K562 (cell line): ENCODE results near the gene CFAP20DC. TPM values are rescaled to one million over a fixed set of nuclear protein-coding genes. Genes with fewer than 3 reads are reported as not detected.

Experiments used
- ATAC-seq: fragments of 200-7000 bp; cut with Tn5 transposase; 3 replicates; pipeline ENCODE4 v1.9.1; 2020; ENCODE audit warnings: moderate library complexity
- BruUV-seq: library from RNA; stranded (reverse); fragments of 400-500 nt; replicated peaks from 2 replicates; lab custom pipeline; 2021; lab: Mats Ljungman, UMichigan
- CTCF ChIA-PET: fragments of 300-600 bp; formaldehyde crosslinking; extraction: SDS; loops from one replicate; lab custom pipeline; 2021; ENCODE audit warnings: low intra/inter-chr PET ratio; lab: Yijun Ruan, JAX
- POLR2A ChIA-PET: fragments of 300-600, 350-650 bp; sonication (Branson Sonifier 250); formaldehyde crosslinking; extraction: SDS; loops from one replicate; lab custom pipeline; 2021; ENCODE audit warnings: antibody characterized with exemption, inconsistent platforms; lab: Yijun Ruan, JAX
- DNase-seq, 4 experiments: peaks; one replicate each; pipeline versions ENCODE4 v3.0.0 to v3.0.0-alpha.2; 2011 to 2018; ENCODE audit warnings: low spot score in 3 of 4, mixed read lengths in 3 of 4; ENCODE audit errors: extremely low read depth in 1 of 4
- FAIRE-seq: peaks from 2 replicates; lab custom pipeline; 2011; peaks lifted over from hg19 to GRCh38; lab: Jason Lieb, UNC
- H2AFZ ChIP-seq: 2 replicates; pipeline ENCODE4 v1.6.0; 2011; ENCODE audit warnings: low read depth, low read length, control low read depth, inconsistent platforms
- H3K27ac ChIP-seq: fragments of 200-600 bp; 3 replicates; pipeline ENCODE4 v1.8.0; 2011; ENCODE audit warnings: low read depth, mild to moderate bottlenecking, control low read depth, inconsistent platforms, low read length, moderate library complexity, mixed read lengths; ENCODE audit errors: extremely low read depth
- H3K27me3 ChIP-seq, 2 experiments: fragments of 300-600 bp in 1 of 2; 2 replicates in 1 of 2; 3 replicates in 1 of 2; pipeline versions ENCODE4 v1.6.0 to v1.8.0; 2011; ENCODE audit warnings: inconsistent platforms in 2 of 2, low read length in 2 of 2, mild to moderate bottlenecking in 1 of 2, mixed read lengths in 1 of 2, moderate library complexity in 1 of 2; ENCODE audit not compliant: control insufficient read depth in 2 of 2, insufficient read depth in 2 of 2
- H3K36me3 ChIP-seq: fragments of 300-600 bp; 3 replicates; pipeline ENCODE4 v1.8.0; 2011; ENCODE audit warnings: mild to moderate bottlenecking, low read length, inconsistent platforms; ENCODE audit not compliant: control insufficient read depth, insufficient read depth
- H3K4me1 ChIP-seq, 2 experiments: fragments of 200-600 bp in 1 of 2; replicated peaks in 1 of 2; 2 replicates in 1 of 2; 3 replicates in 1 of 2; pipeline versions ENCODE4 v1.5.1 to v1.8.0; 2011; ENCODE audit warnings: inconsistent platforms in 2 of 2, low read length in 2 of 2, mild to moderate bottlenecking in 1 of 2, mixed read lengths in 1 of 2, moderate library complexity in 1 of 2; ENCODE audit not compliant: control insufficient read depth in 2 of 2, insufficient read depth in 2 of 2
- H3K4me2 ChIP-seq: 2 replicates; pipeline ENCODE4 v1.6.1; 2011; ENCODE audit warnings: low read length, control low read depth, inconsistent platforms, mixed read lengths; ENCODE audit not compliant: insufficient read depth
- H3K4me3 ChIP-seq: fragments of 200-600 bp; sonication (generic), shearing (Covaris generic); 2 replicates; pipeline ENCODE4 v1.5.1; 2016; ENCODE audit warnings: control low read depth, inconsistent platforms
- H3K79me2 ChIP-seq: fragments of 200-600 bp; 3 replicates; pipeline ENCODE4 v1.8.0; 2011; ENCODE audit warnings: low read length, inconsistent platforms; ENCODE audit not compliant: control insufficient read depth, insufficient read depth
- H3K9ac ChIP-seq, 2 experiments: 2 replicates each; pipeline versions ENCODE4 v1.6.0 to v1.6.1; 2011; ENCODE audit warnings: low read depth in 2 of 2, low read length in 2 of 2, control low read depth in 1 of 2, inconsistent platforms in 1 of 2, mild to moderate bottlenecking in 1 of 2, mixed read lengths in 1 of 2; ENCODE audit not compliant: insufficient read depth in 1 of 2
- H3K9me1 ChIP-seq: one replicate; pipeline ENCODE4 v1.6.0; 2011; ENCODE audit warnings: inconsistent platforms, mild to moderate bottlenecking, low read length, moderate library complexity; ENCODE audit not compliant: control insufficient read depth, insufficient read depth
- H3K9me3 ChIP-seq: replicated peaks from 2 replicates; pipeline ENCODE4 v1.5.1; 2011; ENCODE audit warnings: low read depth, low read length, inconsistent platforms; ENCODE audit not compliant: control insufficient read depth, insufficient read depth
- H4K20me1 ChIP-seq: replicated peaks from 2 replicates; pipeline ENCODE4 v1.6.1; 2011; ENCODE audit warnings: low read length, inconsistent platforms, mixed read lengths; ENCODE audit not compliant: control insufficient read depth, insufficient read depth
- ATF1 ChIP-seq, 2 experiments: fragments of 450-650 bp in 1 of 2; IDR thresholded peaks; 2 replicates each; pipeline ENCODE4 v1.6.1; 2016; ENCODE audit warnings: missing compliant biosample characterization in 1 of 2, missing genetic modification characterization in 1 of 2
- MIER1 ChIP-seq: fragments of 450-650 bp; IDR thresholded peaks from 2 replicates; pipeline ENCODE4 v1.6.1; 2016; ENCODE audit warnings: antibody characterized with exemption, mild to moderate bottlenecking, low read depth
- MTA3 ChIP-seq: fragments of 450-650 bp; formaldehyde crosslinking; IDR thresholded peaks from 2 replicates; pipeline ENCODE4 v1.6.1; 2017; ENCODE audit warnings: mild to moderate bottlenecking, borderline replicate concordance
- RBFOX2 ChIP-seq: fragments of 200-400 bp; formaldehyde crosslinking; IDR thresholded peaks from 2 replicates; pipeline ENCODE4 v1.6.1; 2017; ENCODE audit warnings: low read depth, mild to moderate bottlenecking, low read length, moderate library complexity
- RFX5 ChIP-seq: IDR thresholded peaks from 2 replicates; pipeline ENCODE4 v1.6.1; 2011; ENCODE audit warnings: low read depth, mild to moderate bottlenecking, improper control_type of control experiment, low read length
- ZNF347 ChIP-seq: fragments of 450-650 bp; formaldehyde crosslinking; IDR thresholded peaks from 2 replicates; pipeline ENCODE4 v1.4.0; 2020; ENCODE audit warnings: low read depth, mild to moderate bottlenecking, moderate library complexity
- WGBS: fragments of 100-300 bp; shearing (Covaris generic); methylation state at CpG from one replicate; pipeline ENCODE4 v1.1.6; 2016; ENCODE audit warnings: low coverage, mixed read lengths; ENCODE audit not compliant: insufficient coverage; ENCODE audit errors: missing lambda C conversion rate; 5-methylcytosine and 5-hydroxymethylcytosine counted together
- in situ Hi-C: fragments of 300-500 bp; cut with MboI; formaldehyde crosslinking; loops from 4 replicates; pipeline ENCODE4 v1.15.0; 2018; ENCODE audit warnings: inconsistent platforms, mixed read lengths
- intact Hi-C: fragments of 100-400 bp; cut with micrococcal nuclease; formaldehyde crosslinking; loops from 2 replicates; pipeline ENCODE4 v1.14.2; 2022
- polyA plus RNA-seq, 8 experiments: library from polyadenylated mRNA; depleted of rRNA in 4 of 8; stranded (reverse) in 5 of 8; unstranded in 3 of 8; fragments of >200 nt; fragmentation: Nextera tagmentation in 2 of 8; fragmentation: Illumina TruSeq in 1 of 8; extraction: Ambion mirVana in 2 of 8; extraction: Trizol in 1 of 8; gene quantifications; 2 replicates each; pipeline versions ENCODE4 v1.2.1 to v1.2.3, GENCODE V29; 2011 to 2014; ENCODE audit warnings: inconsistent platforms in 1 of 8, missing spikeins in 1 of 8
- total RNA-seq, 7 experiments: library from RNA; depleted of rRNA in 6 of 7; stranded (reverse); fragments of >200 nt in 6 of 7; fragmentation: Illumina TruSeq in 2 of 7; extraction: Trizol in 2 of 7; gene quantifications; 2 replicates each; pipeline versions ENCODE4 v1.2.1 to v1.2.3, GENCODE V29; 2011 to 2021; ENCODE audit warnings: low replicate concordance in 1 of 7
- TF ChIP-seq, protein P1 (sequence below): fragments of 450-650 bp; IDR thresholded peaks from 2 replicates; pipeline ENCODE4 v1.6.1; 2016; ENCODE audit warnings: missing biosample characterization, missing genetic modification characterization
- TF ChIP-seq, protein P2 (sequence below): sonication (generic); formaldehyde crosslinking; IDR thresholded peaks from 2 replicates; pipeline ENCODE4 v1.4.0; 2020; ENCODE audit warnings: mild to moderate bottlenecking, missing genetic modification reagents
- TF ChIP-seq, protein P3 (sequence below): sonication (generic); formaldehyde crosslinking; IDR thresholded peaks from 2 replicates; pipeline ENCODE4 v1.8.0; 2022; ENCODE audit warnings: missing genetic modification reagents, mild to moderate bottlenecking, borderline replicate concordance

The CFAP20DC gene
- total and polyA plus RNA-seq, 9 of the 15 experiments (the other 6 are each of a cell fraction or from before 2014, with no cell fraction given) = 1.6 to 5.9 (median 4.6) TPM

DNA sequence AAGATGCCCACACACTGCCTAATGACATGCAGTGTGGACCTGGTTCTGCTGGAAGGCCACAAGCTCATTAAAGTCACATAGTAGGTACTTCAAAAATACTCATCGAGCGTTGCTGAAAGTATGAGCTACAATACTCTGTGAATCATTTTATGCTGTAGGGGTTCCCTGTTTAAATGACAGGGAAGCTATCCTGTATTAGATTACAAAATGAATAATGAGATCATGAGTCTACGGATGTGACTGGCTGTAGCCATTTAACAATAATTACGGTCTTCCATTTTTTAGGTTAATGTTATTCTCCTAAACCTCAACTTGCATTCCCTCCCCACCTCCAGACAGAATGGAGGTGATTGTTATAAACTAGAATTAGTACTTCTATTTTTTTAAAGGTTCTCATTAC, 255.1 kb downstream of the CFAP20DC start:
- no peak for DNase-seq
- no peaks in the 10 kb centered on the region for H3K4me1 ChIP-seq
- POLR2A ChIA-PET = no interaction called here
- H3K9me3 ChIP-seq = no peaks in the 10 kb centered on the region
- H3K9me1 ChIP-seq = no peaks in the 10 kb centered on the region
- H3K4me2 ChIP-seq = no peak overlapping the region
- no peak for TF ChIP-seq RBFOX2
- no peak for TF ChIP-seq ATF1 (CRISPR knock-in tag; IDR thresholded peaks at IDR 0.05)
- no peak for TF ChIP-seq ATF1 (tag; IDR thresholded peaks at IDR 0.05)
- TF ChIP-seq, protein P1, sequence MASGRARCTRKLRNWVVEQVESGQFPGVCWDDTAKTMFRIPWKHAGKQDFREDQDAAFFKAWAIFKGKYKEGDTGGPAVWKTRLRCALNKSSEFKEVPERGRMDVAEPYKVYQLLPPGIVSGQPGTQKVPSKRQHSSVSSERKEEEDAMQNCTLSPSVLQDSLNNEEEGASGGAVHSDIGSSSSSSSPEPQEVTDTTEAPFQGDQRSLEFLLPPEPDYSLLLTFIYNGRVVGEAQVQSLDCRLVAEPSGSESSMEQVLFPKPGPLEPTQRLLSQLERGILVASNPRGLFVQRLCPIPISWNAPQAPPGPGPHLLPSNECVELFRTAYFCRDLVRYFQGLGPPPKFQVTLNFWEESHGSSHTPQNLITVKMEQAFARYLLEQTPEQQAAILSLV (tag) = no peak
- no peak for TF ChIP-seq MIER1
- TF ChIP-seq MTA3 = no peak
- TF ChIP-seq, protein P2, sequence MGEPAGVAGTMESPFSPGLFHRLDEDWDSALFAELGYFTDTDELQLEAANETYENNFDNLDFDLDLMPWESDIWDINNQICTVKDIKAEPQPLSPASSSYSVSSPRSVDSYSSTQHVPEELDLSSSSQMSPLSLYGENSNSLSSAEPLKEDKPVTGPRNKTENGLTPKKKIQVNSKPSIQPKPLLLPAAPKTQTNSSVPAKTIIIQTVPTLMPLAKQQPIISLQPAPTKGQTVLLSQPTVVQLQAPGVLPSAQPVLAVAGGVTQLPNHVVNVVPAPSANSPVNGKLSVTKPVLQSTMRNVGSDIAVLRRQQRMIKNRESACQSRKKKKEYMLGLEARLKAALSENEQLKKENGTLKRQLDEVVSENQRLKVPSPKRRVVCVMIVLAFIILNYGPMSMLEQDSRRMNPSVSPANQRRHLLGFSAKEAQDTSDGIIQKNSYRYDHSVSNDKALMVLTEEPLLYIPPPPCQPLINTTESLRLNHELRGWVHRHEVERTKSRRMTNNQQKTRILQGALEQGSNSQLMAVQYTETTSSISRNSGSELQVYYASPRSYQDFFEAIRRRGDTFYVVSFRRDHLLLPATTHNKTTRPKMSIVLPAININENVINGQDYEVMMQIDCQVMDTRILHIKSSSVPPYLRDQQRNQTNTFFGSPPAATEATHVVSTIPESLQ (CRISPR knock-in tag) = no peak
- TF ChIP-seq, protein P3, sequence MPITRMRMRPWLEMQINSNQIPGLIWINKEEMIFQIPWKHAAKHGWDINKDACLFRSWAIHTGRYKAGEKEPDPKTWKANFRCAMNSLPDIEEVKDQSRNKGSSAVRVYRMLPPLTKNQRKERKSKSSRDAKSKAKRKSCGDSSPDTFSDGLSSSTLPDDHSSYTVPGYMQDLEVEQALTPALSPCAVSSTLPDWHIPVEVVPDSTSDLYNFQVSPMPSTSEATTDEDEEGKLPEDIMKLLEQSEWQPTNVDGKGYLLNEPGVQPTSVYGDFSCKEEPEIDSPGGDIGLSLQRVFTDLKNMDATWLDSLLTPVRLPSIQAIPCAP (CRISPR knock-in tag) = no peak
- TF ChIP-seq ZNF347 (CRISPR knock-in tag) = no peak
- no peak for TF ChIP-seq RFX5
- 0 out of 3 replicates have a peak, but pooled peaks cover 3% of the 10 kb centered on the region for H3K36me3 ChIP-seq
- BruUV-seq = no TSS peak
- no peak overlapping the region for H3K4me3 ChIP-seq
- intact Hi-C loops (no loop called here), in situ Hi-C loops (no loop called here)
- no peaks in the 10 kb centered on the region for H3K79me2 ChIP-seq
- 96% methylated on average over 4 of the region's 4 CpGs for WGBS
- H3K9ac ChIP-seq = no peak overlapping the region
- CTCF ChIA-PET = no interaction called here
- no peaks in the 10 kb centered on the region for H3K27me3 ChIP-seq
- no peak overlapping the region for H3K27ac ChIP-seq
- ATAC-seq = no peak
- H2AFZ ChIP-seq = no peak overlapping the region
- no peak for FAIRE-seq
- no peaks in the 10 kb centered on the region for H4K20me1 ChIP-seq
